Measurements from ENCODE around the gene PIP5K1B.

PIP5K1B gene

DNA sequence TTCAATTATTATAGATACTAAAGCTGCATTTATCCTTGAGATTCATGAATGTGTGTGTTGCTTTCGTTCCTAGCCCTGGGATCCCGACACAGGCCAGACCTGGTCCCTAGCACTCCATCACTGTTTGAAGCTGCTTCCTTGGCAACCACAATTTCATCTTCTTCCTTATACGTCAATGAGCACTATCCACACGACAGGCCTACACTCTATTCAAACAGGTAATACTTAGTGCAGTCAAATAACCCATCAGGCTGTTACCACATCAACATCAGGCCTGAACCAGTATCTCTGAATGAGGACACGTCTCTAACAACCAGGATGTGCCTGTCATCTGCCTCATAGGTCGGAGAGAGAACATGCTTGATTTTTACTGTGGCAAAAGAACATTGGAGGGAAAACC is 235.5 kb downstream of the PIP5K1B start:
- H2AFZ ChIP-seq (ENCODE audit: low read depth, low read length): no peak overlapping the region
- no peaks in the 10 kb centered on the region for H3K36me3 ChIP-seq (ENCODE audit: insufficient read depth, low read length)
- no peaks in the 10 kb centered on the region for H4K20me1 ChIP-seq (ENCODE audit: insufficient read depth, low read length)
- H3K27me3 ChIP-seq (ENCODE audit: insufficient read depth, low read length, poor library complexity): no peaks in the 10 kb centered on the region
- DNase-seq (no peak), ATAC-seq (ENCODE audit: insufficient read depth, low read depth) (no peak)
- no peak overlapping the region for H3K27ac ChIP-seq (ENCODE audit: low read length)
- no peaks in the 10 kb centered on the region for H3K4me1 ChIP-seq (ENCODE audit: insufficient read depth, low read length)
- no peak for TF ChIP-seq EZH2 (IDR thresholded peaks at IDR 0.05; ENCODE audit: borderline replicate concordance, low read depth, low read length, severe bottlenecking)
- no peak for TF ChIP-seq CTCF (IDR thresholded peaks at IDR 0.05; ENCODE audit: borderline replicate concordance, extremely low read depth, low read length, poor library complexity, severe bottlenecking)
- H3K9ac ChIP-seq (ENCODE audit: low read depth, low read length): no peak overlapping the region
- no peaks in the 10 kb centered on the region for H3K79me2 ChIP-seq (ENCODE audit: insufficient read depth, low read length)
- H3K4me2 ChIP-seq (ENCODE audit: insufficient read depth, low read length): no peak overlapping the region
- H3K4me3 ChIP-seq (ENCODE audit: low read depth in 1 of 2, low read length in 2 of 2): no peak overlapping the region
- H3K9me3 ChIP-seq (ENCODE audit: insufficient read depth, low read length, severe bottlenecking): no peaks in the 10 kb centered on the region

- ATAC-seq (ENCODE audit: insufficient read depth, low read depth) (no peak), DNase-seq (no peak)
- no peaks in the 10 kb centered on the region for H4K20me1 ChIP-seq (ENCODE audit: insufficient read depth, low read length)
- H3K9me3 ChIP-seq (ENCODE audit: insufficient read depth, low read length, severe bottlenecking): no peaks in the 10 kb centered on the region
- no peak overlapping the region for H3K9ac ChIP-seq (ENCODE audit: low read depth, low read length)
- no peak for TF ChIP-seq EZH2 (IDR thresholded peaks at IDR 0.05; ENCODE audit: borderline replicate concordance, low read depth, low read length, severe bottlenecking)
- no peak for TF ChIP-seq CTCF (IDR thresholded peaks at IDR 0.05; ENCODE audit: borderline replicate concordance, extremely low read depth, low read length, poor library complexity, severe bottlenecking)
- H3K4me3 ChIP-seq (ENCODE audit: low read depth in 1 of 2, low read length in 2 of 2): no peak overlapping the region
- H3K27ac ChIP-seq (ENCODE audit: low read length): no peak overlapping the region
- no peak overlapping the region for H2AFZ ChIP-seq (ENCODE audit: low read depth, low read length)
- no peaks in the 10 kb centered on the region for H3K4me1 ChIP-seq (ENCODE audit: insufficient read depth, low read length)
- no peaks in the 10 kb centered on the region for H3K36me3 ChIP-seq (ENCODE audit: insufficient read depth, low read length)
- H3K27me3 ChIP-seq (ENCODE audit: insufficient read depth, low read length, poor library complexity): no peaks in the 10 kb centered on the region
- H3K79me2 ChIP-seq (ENCODE audit: insufficient read depth, low read length): no peaks in the 10 kb centered on the region
- H3K4me2 ChIP-seq (ENCODE audit: insufficient read depth, low read length): no peak overlapping the region
These were observed 236.9 kb downstream of the PIP5K1B start for GRCh38 chr9:68941780-68942459.

- no peaks in the 10 kb centered on the region for H3K27me3 ChIP-seq (ENCODE audit: insufficient read depth, low read length, poor library complexity)
- H3K27ac ChIP-seq (ENCODE audit: low read length): no peak overlapping the region
- no peaks in the 10 kb centered on the region for H3K4me1 ChIP-seq (ENCODE audit: insufficient read depth, low read length)
- TF ChIP-seq CTCF (IDR thresholded peaks at IDR 0.05; ENCODE audit: borderline replicate concordance, extremely low read depth, low read length, poor library complexity, severe bottlenecking) (no peak), EZH2 (IDR thresholded peaks at IDR 0.05; ENCODE audit: borderline replicate concordance, low read depth, low read length, severe bottlenecking) (no peak)
- no peaks in the 10 kb centered on the region for H3K36me3 ChIP-seq (ENCODE audit: insufficient read depth, low read length)
- no peak overlapping the region for H3K4me3 ChIP-seq (ENCODE audit: low read depth in 1 of 2, low read length in 2 of 2)
- no peaks in the 10 kb centered on the region for H3K79me2 ChIP-seq (ENCODE audit: insufficient read depth, low read length)
- H3K9ac ChIP-seq (ENCODE audit: low read depth, low read length): no peak overlapping the region
- H3K4me2 ChIP-seq (ENCODE audit: insufficient read depth, low read length): no peak overlapping the region
- DNase-seq: no peak
- ATAC-seq (ENCODE audit: insufficient read depth, low read depth): no peak
- H3K9me3 ChIP-seq (ENCODE audit: insufficient read depth, low read length, severe bottlenecking): no peaks in the 10 kb centered on the region
- H2AFZ ChIP-seq (ENCODE audit: low read depth, low read length): no peak overlapping the region
- H4K20me1 ChIP-seq (ENCODE audit: insufficient read depth, low read length): no peaks in the 10 kb centered on the region
These were observed 237.8 kb downstream of the PIP5K1B start for GRCh38 chr9:68942790-68943189.
